Transverse colon (tissue), 3 donors: ENCODE data around the gene BCL6.

ENCODE experiments used
- POLR2A ChIP-seq: fragments of 450-650 bp; IDR thresholded peaks from one replicate; pipeline ENCODE4 v1.6.1; 2016; ENCODE audit warnings: antibody characterized with exemption, mild to moderate bottlenecking, moderate library complexity
- TF ChIP-seq, protein P1 (sequence below), 5 experiments: fragments of 200-600 bp in 3 of 5; fragments of 450-650 bp in 2 of 5; sonication (generic) in 3 of 5; IDR thresholded peaks; 1 replicate in 2 of 5; 2 replicates in 3 of 5; pipeline ENCODE4 v1.5.1; 2016 to 2017; ENCODE audit warnings: antibody characterized with exemption in 5 of 5, inconsistent platforms in 3 of 5, mild to moderate bottlenecking in 2 of 5, moderate library complexity in 1 of 5

GRCh38 chr3:187770224-187770623 lies 25.0 kb upstream of the BCL6 start:
- TF ChIP-seq, protein P1, sequence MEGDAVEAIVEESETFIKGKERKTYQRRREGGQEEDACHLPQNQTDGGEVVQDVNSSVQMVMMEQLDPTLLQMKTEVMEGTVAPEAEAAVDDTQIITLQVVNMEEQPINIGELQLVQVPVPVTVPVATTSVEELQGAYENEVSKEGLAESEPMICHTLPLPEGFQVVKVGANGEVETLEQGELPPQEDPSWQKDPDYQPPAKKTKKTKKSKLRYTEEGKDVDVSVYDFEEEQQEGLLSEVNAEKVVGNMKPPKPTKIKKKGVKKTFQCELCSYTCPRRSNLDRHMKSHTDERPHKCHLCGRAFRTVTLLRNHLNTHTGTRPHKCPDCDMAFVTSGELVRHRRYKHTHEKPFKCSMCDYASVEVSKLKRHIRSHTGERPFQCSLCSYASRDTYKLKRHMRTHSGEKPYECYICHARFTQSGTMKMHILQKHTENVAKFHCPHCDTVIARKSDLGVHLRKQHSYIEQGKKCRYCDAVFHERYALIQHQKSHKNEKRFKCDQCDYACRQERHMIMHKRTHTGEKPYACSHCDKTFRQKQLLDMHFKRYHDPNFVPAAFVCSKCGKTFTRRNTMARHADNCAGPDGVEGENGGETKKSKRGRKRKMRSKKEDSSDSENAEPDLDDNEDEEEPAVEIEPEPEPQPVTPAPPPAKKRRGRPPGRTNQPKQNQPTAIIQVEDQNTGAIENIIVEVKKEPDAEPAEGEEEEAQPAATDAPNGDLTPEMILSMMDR (IDR thresholded peaks at IDR 0.05): no peak
- TF ChIP-seq POLR2A: no peak
